Common myeloid progenitor, CD34-positive (primary cell): ENCODE measurements around the gene USH1G. TPM values are rescaled to one million over a fixed set of nuclear protein-coding genes. Genes with fewer than 3 reads are reported as not detected.
"Not testable (repeated sequence)": the region's sequence is repeated elsewhere in the genome, so short reads cannot be mapped to it uniquely, and the experiment has no call there.

Source experiments
- CTCF ChIA-PET: fragments of 350-600 bp; sonication (Branson Sonifier 250); formaldehyde crosslinking; loops from one replicate; lab custom pipeline; 2021; ENCODE audit warnings: antibody characterized with exemption; lab: Charles Lee
- POLR2A ChIA-PET: fragments of 350-600 bp; sonication (Branson Sonifier 250); formaldehyde crosslinking; loops from one replicate; lab custom pipeline; 2021; ENCODE audit warnings: antibody characterized with exemption; lab: Charles Lee
- DNase-seq, 3 donors: peaks; one replicate each; pipeline versions ENCODE4 v3.0.0 to v3.0.0-alpha.2; 2013
- H3K27ac ChIP-seq, 2 experiments: 1 replicate in 1 of 2; 2 replicates in 1 of 2; pipeline ENCODE4 v1.7.0; 2013; ENCODE audit warnings: inconsistent platforms in 2 of 2, low read length in 2 of 2, mild to moderate bottlenecking in 2 of 2, low read depth in 1 of 2, moderate library complexity in 1 of 2; ENCODE audit not compliant: severe bottlenecking in 2 of 2, insufficient read depth in 1 of 2, poor library complexity in 1 of 2
- H3K27me3 ChIP-seq, 5 experiments: replicated peaks in 2 of 5; 1 replicate in 3 of 5; 2 replicates in 2 of 5; pipeline versions ENCODE4 v1.6.1 to v1.7.0; 2013; ENCODE audit warnings: low read length in 4 of 5, mild to moderate bottlenecking in 2 of 5, moderate library complexity in 2 of 5, inconsistent platforms in 1 of 5; ENCODE audit not compliant: insufficient read depth in 5 of 5, control insufficient read depth in 4 of 5
- H3K36me3 ChIP-seq, 4 experiments: 1 replicate in 2 of 4; 2 replicates in 2 of 4; pipeline versions ENCODE4 v1.6.1 to v1.7.0; 2013; ENCODE audit warnings: low read length in 3 of 4, control low read depth in 1 of 4, mild to moderate bottlenecking in 1 of 4; ENCODE audit not compliant: control insufficient read depth in 4 of 4, insufficient read depth in 4 of 4
- H3K4me1 ChIP-seq, 4 experiments: 1 replicate in 3 of 4; 2 replicates in 1 of 4; pipeline versions ENCODE4 v1.6.1 to v1.7.1; 2013; ENCODE audit warnings: low read length in 3 of 4, mild to moderate bottlenecking in 3 of 4, control low read depth in 1 of 4, inconsistent platforms in 1 of 4, moderate library complexity in 1 of 4; ENCODE audit not compliant: control insufficient read depth in 4 of 4, insufficient read depth in 4 of 4; ENCODE audit errors: control extremely low read depth in 1 of 4
- H3K4me3 ChIP-seq, 7 experiments: 1 replicate in 4 of 7; 2 replicates in 3 of 7; pipeline versions ENCODE4 v1.5.1 to v1.7.0; 2013; ENCODE audit warnings: mild to moderate bottlenecking in 7 of 7, low read length in 6 of 7, moderate library complexity in 6 of 7, inconsistent platforms in 2 of 7, low read depth in 2 of 7, control low read depth in 1 of 7; ENCODE audit not compliant: insufficient read depth in 4 of 7, control insufficient read depth in 1 of 7; ENCODE audit errors: extremely low read depth in 1 of 7
- H3K9me3 ChIP-seq, 5 experiments: 1 replicate in 4 of 5; 2 replicates in 1 of 5; pipeline versions ENCODE4 v1.6.1 to v1.7.1; 2013; ENCODE audit warnings: low read length in 4 of 5, mild to moderate bottlenecking in 2 of 5, inconsistent platforms in 1 of 5, low read depth in 1 of 5, moderate library complexity in 1 of 5; ENCODE audit not compliant: control insufficient read depth in 4 of 5, insufficient read depth in 2 of 5; ENCODE audit errors: control extremely low read depth in 1 of 5
- WGBS: methylation state at CpG from one replicate; pipeline ENCODE4 v1.1.5; 2013; ENCODE audit not compliant: insufficient coverage; 5-methylcytosine and 5-hydroxymethylcytosine counted together
- polyA plus RNA-seq: library from polyadenylated mRNA; unstranded; fragments of 120-200 nt; gene quantifications from one replicate; pipeline ENCODE4 v1.2.1, GENCODE V29; 2013

The USH1G gene
- not detected for polyA plus RNA-seq

- POLR2A ChIA-PET = no interaction called here
- H3K4me3 ChIP-seq = peak within 1 kb of the TSS in 4 of 7 experiments; percentile 36 to 67 (median 45)
- H3K27me3 ChIP-seq = peaks cover 0 to 84% (median 37%) of the 10 kb centered on the region in 5 experiments
- no peaks in the 10 kb centered on the region for H3K9me3 ChIP-seq
- no peak within 1 kb of the TSS for H3K27ac ChIP-seq
- no peak for DNase-seq
- no peaks in the 10 kb centered on the region for H3K36me3 ChIP-seq
- CTCF ChIA-PET = interaction anchor here (1.1 to 6.2 kb wide), 7 partner anchors 8 to 39 kb away, joined by 3 to 64 read pairs (median 5); no protein-coding TSS in a partner anchor
- 4% methylated on average over 33 of the region's 57 CpGs for WGBS
- H3K4me1 ChIP-seq = peaks cover 0 to 25% (median 23%) of the 10 kb centered on the region in 4 experiments
These were observed at the start of gene USH1G for GRCh38 chr17:74922694-74923537. USH1G (minus strand) TSS chr17:74923255; CDS start chr17:74923073, 182 bp downstream.

- no peaks in the 10 kb centered on the region for H3K36me3 ChIP-seq
- CTCF ChIA-PET = interaction anchor here (1.1 to 6.6 kb wide), 5 partner anchors 11 to 63 kb away, joined by 3 to 49 read pairs (median 4); partner anchors contain the start of gene MRPL58
- 1% methylated on average over 69 of the region's 95 CpGs for WGBS
- peaks cover 0 to 14% (median 8%) of the 10 kb centered on the region in 4 experiments for H3K4me1 ChIP-seq
- peak within 1 kb of the TSS; percentile 26 to 78 (median 44) for H3K4me3 ChIP-seq
- no peak within 1 kb of the TSS for H3K27ac ChIP-seq
- peaks cover 0 to 49% (median 17%) of the 10 kb centered on the region in 5 experiments for H3K27me3 ChIP-seq
- DNase-seq = peak; percentile 47 to 75 (median 70)
- POLR2A ChIA-PET = interaction anchor here (0.6 to 1.0 kb wide), 3 partner anchors 11 to 22 kb away, joined by 3 to 4 read pairs (median 3); partner anchors contain the start of gene CDR2L
- no peaks in the 10 kb centered on the region for H3K9me3 ChIP-seq
These were observed 49.3 kb upstream of the USH1G start, which contains the start of gene HID1 for GRCh38 chr17:74972107-74972972. HID1 (minus strand) TSS chr17:74972759; CDS start chr17:74972656, 103 bp downstream.

- ChIA-PET POLR2A (interaction anchor here (0.9 to 1.0 kb wide), 3 partner anchors 10 to 16 kb away, joined by 3 read pairs; partner anchors contain the start of gene CDR2L), CTCF (interaction anchor here (1.1 to 6.6 kb wide), 5 partner anchors 10 to 63 kb away, joined by 3 to 49 read pairs (median 4); partner anchors contain the start of genes CDR2L and MRPL58)
- Histone ChIP-seq H3K27ac (no peak overlapping the region), H3K4me3 (peak overlapping the region in 3 of 7 experiments; percentile 63 to 78 (median 65)), H3K9me3 (no peaks in the 10 kb centered on the region), H3K27me3 (peaks cover 0 to 49% (median 17%) of the 10 kb centered on the region in 5 experiments), H3K4me1 (peaks cover 0 to 14% (median 8%) of the 10 kb centered on the region in 4 experiments), H3K36me3 (no peaks in the 10 kb centered on the region)
- WGBS = 28% methylated on average over 9 of the region's 9 CpGs
- DNase-seq = no peak
These were observed 48.7 kb upstream of the USH1G start for GRCh38 chr17:74971842-74972106.

- CTCF ChIA-PET = interaction anchor here (1.1 to 6.6 kb wide), 4 partner anchors 9 to 52 kb away, joined by 4 to 49 read pairs (median 4); partner anchors contain the start of genes CDR2L and MRPL58
- Histone ChIP-seq H3K4me1 (peaks cover 0 to 14% (median 8%) of the 10 kb centered on the region in 4 experiments), H3K4me3 (no peak overlapping the region), H3K9me3 (no peaks in the 10 kb centered on the region), H3K27ac (no peak overlapping the region), H3K27me3 (peaks cover 0 to 49% (median 17%) of the 10 kb centered on the region in 5 experiments), H3K36me3 (no peaks in the 10 kb centered on the region)
- WGBS = 97% methylated on average over 8 of the region's 8 CpGs
- POLR2A ChIA-PET = interaction anchor here (0.9 to 1.0 kb wide), 2 partner anchors 9 to 16 kb away, joined by 3 read pairs; partner anchors contain the start of gene CDR2L
- no peak for DNase-seq
These were observed 48.2 kb upstream of the USH1G start for GRCh38 chr17:74971069-74971841.

- no peak overlapping the region for H3K27ac ChIP-seq
- no peak overlapping the region for H3K4me3 ChIP-seq
- H3K4me1 ChIP-seq = peaks cover 0 to 14% (median 8%) of the 10 kb centered on the region in 4 experiments
- ChIA-PET CTCF (interaction anchor here (1.5 to 6.6 kb wide), 3 partner anchors 8 to 17 kb away, joined by 4 to 49 read pairs (median 5); partner anchors contain the start of gene CDR2L), POLR2A (no interaction called here)
- DNase-seq = no peak
- no peaks in the 10 kb centered on the region for H3K9me3 ChIP-seq
- H3K27me3 ChIP-seq = peaks cover 0 to 47% (median 17%) of the 10 kb centered on the region in 5 experiments
- 95% methylated on average over 3 of the region's 3 CpGs for WGBS
- H3K36me3 ChIP-seq = no peaks in the 10 kb centered on the region
These were observed 47.3 kb upstream of the USH1G start for GRCh38 chr17:74970395-74970794.

- WGBS = 100% methylated on average over 3 of the region's 5 CpGs
- H3K36me3 ChIP-seq, H3K27ac ChIP-seq, DNase-seq, H3K9me3 ChIP-seq, H3K4me3 ChIP-seq: not testable (repeated sequence)
- ChIA-PET CTCF (interaction anchor here (1.7 to 6.6 kb wide), 3 partner anchors 8 to 43 kb away, joined by 5 to 49 read pairs (median 8); partner anchors contain the start of gene MRPL58), POLR2A (interaction anchor here (0.6 kb wide), 1 partner anchor 218 kb away, joined by 3 read pairs; no protein-coding TSS in a partner anchor)
- H3K4me1 ChIP-seq = peaks cover 0 to 14% (median 8%) of the 10 kb centered on the region in 4 experiments
- peaks cover 0 to 41% (median 14%) of the 10 kb centered on the region in 5 experiments for H3K27me3 ChIP-seq
These were observed 46.4 kb upstream of the USH1G start for GRCh38 chr17:74969501-74969900.
